ENCODE results near the gene BPIFB2.

BPIFB2 gene

DNA sequence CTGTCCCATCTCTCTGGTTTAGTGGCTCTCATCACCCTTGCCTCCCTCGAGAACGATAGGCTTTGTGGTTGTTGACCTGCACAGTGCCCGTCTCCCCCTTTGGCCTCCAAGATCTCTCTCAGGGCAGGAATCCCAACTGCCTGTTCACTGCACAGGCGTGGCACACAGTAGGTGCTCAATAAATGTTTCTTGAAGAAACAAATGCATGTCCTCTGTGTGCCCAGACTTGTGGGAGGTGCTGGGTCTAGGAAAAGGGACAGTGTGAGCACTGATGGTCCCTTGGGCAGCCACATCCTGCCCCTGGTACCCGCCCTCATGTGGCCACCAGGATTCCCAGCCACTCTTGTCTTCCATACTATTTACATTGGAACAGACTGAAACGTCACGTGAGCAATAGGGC lies 21.4 kb downstream of the BPIFB2 start:
- TF ChIP-seq, protein P1, sequence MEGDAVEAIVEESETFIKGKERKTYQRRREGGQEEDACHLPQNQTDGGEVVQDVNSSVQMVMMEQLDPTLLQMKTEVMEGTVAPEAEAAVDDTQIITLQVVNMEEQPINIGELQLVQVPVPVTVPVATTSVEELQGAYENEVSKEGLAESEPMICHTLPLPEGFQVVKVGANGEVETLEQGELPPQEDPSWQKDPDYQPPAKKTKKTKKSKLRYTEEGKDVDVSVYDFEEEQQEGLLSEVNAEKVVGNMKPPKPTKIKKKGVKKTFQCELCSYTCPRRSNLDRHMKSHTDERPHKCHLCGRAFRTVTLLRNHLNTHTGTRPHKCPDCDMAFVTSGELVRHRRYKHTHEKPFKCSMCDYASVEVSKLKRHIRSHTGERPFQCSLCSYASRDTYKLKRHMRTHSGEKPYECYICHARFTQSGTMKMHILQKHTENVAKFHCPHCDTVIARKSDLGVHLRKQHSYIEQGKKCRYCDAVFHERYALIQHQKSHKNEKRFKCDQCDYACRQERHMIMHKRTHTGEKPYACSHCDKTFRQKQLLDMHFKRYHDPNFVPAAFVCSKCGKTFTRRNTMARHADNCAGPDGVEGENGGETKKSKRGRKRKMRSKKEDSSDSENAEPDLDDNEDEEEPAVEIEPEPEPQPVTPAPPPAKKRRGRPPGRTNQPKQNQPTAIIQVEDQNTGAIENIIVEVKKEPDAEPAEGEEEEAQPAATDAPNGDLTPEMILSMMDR (IDR thresholded peaks at IDR 0.05; ENCODE audit: low read depth, low read length) = no peak
- in situ Hi-C loops (cut with HindIII; ENCODE audit: low sequenced_read_pairs) = no loop called here
- DNase-seq (ENCODE audit: low read depth, low spot score) = no peak
- no peak overlapping the region for H3K4me3 ChIP-seq (ENCODE audit: low read depth, low read length)

DNA sequence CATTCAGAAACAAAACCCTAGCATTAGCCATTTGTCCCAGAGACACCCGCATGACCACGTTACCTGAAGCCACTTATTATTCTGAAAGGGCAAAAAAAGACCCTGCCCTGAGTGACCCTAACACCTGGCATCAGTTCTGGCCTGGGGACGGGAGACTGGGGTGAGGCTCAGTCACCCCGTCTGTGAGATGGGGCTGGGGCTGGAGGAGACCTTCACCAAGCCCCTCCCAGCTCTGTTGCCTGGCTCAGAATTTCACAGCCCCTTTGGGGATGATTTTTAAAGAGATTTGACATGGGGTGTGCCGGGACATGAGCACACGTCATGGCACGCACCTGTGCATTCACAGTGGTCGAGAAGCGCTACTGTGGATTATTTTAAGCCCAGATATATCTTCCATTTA lies 22.6 kb downstream of the BPIFB2 start:
- TF ChIP-seq, protein P1 (IDR thresholded peaks at IDR 0.05; ENCODE audit: low read depth, low read length) = no peak
- in situ Hi-C loops (cut with HindIII; ENCODE audit: low sequenced_read_pairs) = no loop called here
- DNase-seq (ENCODE audit: low read depth, low spot score) = no peak
- H3K4me3 ChIP-seq (ENCODE audit: low read depth, low read length) = no peak overlapping the region

DNA sequence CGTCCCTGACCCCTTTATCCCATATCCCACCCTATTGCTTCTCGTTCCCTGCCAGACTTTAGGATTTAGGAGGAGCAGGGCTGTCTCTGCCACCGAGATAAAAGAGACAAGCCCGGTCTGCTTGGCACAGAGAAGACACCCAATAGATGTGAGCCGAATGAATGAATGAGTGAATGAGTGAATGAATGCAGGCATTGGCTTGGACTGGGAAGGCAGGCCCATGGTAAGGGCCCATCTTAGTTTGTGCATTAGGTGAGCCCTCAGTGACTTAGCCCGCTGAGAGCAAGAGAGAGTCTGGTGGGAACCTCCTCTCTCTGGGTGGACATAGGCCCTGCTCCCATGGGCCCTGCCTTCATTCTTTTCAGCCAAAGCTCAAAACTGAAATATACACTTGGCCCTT lies 23.1 kb downstream of the BPIFB2 start:
- TF ChIP-seq, protein P1 (IDR thresholded peaks at IDR 0.05; ENCODE audit: low read depth, low read length) = no peak
- no peak overlapping the region for H3K4me3 ChIP-seq (ENCODE audit: low read depth, low read length)
- in situ Hi-C loops (cut with HindIII; ENCODE audit: low sequenced_read_pairs) = no loop called here

DNA sequence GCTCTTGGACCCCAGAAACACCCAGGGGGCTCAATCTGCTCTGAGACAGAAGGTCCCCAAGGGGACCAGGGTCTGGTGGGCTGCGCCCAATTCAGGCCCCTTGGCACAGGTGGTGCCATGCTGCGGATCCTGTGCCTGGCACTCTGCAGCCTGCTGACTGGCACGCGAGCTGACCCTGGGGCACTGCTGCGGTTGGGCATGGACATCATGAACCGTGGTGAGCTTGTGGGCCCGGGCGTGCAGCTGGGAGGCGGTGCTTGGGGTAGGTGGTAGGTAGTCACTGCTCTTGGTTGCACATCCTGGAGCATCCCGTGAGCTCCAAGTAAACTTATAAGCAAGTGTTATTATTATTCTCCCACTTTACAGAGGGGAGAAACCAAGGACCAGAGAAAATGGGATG lies 24.0 kb downstream of the BPIFB2 start, which contains the start of gene BPIFB6:
Gene BPIFB6 (plus strand): TSS at position 118 of the 400 bp plus-strand sequence. CDS start 0 bp downstream, at position 118.
- TF ChIP-seq, protein P1 (IDR thresholded peaks at IDR 0.05; ENCODE audit: low read depth, low read length) = no peak
- H3K4me3 ChIP-seq (ENCODE audit: low read depth, low read length) = no peak within 1 kb of the TSS
- in situ Hi-C loops (cut with HindIII; ENCODE audit: low sequenced_read_pairs) = no loop called here
- DNase-seq (ENCODE audit: low read depth, low spot score) = no peak

More for the DNA sequence above, 23.1 kb downstream of the BPIFB2 start:
- no peak for DNase-seq (ENCODE audit: low read depth, low spot score)

DNA sequence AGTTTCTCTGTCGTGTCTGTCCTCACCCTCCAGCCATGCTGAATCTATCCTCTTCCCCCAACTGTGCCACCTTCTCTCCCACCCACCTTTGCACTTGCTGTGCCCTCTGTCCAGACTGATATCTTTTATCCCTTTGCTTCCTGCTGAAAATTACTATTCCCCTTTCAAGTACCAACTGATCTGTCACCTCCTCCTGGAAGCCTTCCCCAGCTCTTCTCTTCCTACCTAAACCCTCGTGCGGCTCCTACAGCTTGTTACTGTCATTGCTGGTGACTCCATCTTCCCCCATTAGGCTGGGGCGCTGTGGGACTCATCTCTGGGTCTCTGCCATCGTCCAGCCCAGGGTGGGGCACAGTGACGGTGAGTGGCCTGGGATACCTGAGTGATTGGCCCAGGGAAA lies 25.1 kb downstream of the BPIFB2 start:
- TF ChIP-seq, protein P1 (IDR thresholded peaks at IDR 0.05; ENCODE audit: low read depth, low read length) = no peak
- in situ Hi-C loops (cut with HindIII; ENCODE audit: low sequenced_read_pairs) = no loop called here
- DNase-seq (ENCODE audit: low read depth, low spot score) = no peak
- no peak overlapping the region for H3K4me3 ChIP-seq (ENCODE audit: low read depth, low read length)

DNA sequence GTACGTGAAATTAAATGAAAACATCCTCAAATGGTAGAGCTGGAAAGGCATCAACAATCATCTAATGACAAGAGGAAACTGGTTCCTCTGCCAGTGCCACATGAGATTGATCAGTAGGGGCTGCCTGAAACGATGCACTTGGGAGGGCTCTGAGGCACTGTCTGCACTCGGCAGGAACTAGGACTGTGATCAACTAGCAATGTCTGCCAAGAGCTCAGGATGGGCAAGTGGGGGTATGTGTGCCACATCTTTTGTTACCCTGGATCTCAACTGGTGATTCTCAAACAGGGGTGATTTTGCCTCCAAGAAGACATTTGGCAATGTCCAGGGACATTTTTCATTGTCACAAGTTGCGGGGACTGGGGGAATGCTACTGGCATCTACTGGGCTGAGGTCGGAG lies 25.9 kb downstream of the BPIFB2 start:
- H3K4me3 ChIP-seq (ENCODE audit: low read depth, low read length) = no peak overlapping the region
- DNase-seq (ENCODE audit: low read depth, low spot score) = no peak
- TF ChIP-seq, protein P1 (IDR thresholded peaks at IDR 0.05; ENCODE audit: low read depth, low read length) = no peak
- in situ Hi-C loops (cut with HindIII; ENCODE audit: low sequenced_read_pairs) = no loop called here

DNA sequence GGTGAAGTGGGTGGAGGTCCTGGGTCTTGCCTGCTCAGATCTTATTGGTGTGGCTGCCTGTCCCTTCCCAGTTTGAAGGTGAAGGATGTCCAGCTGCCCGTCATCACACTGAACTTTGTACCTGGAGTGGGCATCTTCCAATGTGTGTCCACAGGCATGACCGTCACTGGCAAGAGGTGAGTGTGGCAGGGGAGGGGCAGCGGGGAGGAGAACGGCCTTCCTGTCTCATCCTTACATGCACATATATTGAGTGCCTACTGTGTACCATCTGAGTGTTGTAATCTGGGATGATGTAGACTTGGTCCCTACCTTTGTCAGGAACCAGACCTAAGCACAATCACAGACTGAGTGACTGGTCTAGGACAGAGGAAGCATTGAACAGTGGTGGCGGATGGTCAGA lies 26.6 kb downstream of the BPIFB2 start:
- TF ChIP-seq, protein P1 (IDR thresholded peaks at IDR 0.05; ENCODE audit: low read depth, low read length) = no peak
- in situ Hi-C loops (cut with HindIII; ENCODE audit: low sequenced_read_pairs) = no loop called here
- no peak overlapping the region for H3K4me3 ChIP-seq (ENCODE audit: low read depth, low read length)
- no peak for DNase-seq (ENCODE audit: low read depth, low spot score)

Measured in astrocyte of the spinal cord (primary cell).